Measurements from ENCODE around the gene ISL2. TPM values are rescaled to one million over a fixed set of nuclear protein-coding genes. Genes with fewer than 3 reads are reported as not detected.

Gene ISL2
- total RNA-seq, 1 donor from 2014 or later = 0.38 TPM

DNA sequence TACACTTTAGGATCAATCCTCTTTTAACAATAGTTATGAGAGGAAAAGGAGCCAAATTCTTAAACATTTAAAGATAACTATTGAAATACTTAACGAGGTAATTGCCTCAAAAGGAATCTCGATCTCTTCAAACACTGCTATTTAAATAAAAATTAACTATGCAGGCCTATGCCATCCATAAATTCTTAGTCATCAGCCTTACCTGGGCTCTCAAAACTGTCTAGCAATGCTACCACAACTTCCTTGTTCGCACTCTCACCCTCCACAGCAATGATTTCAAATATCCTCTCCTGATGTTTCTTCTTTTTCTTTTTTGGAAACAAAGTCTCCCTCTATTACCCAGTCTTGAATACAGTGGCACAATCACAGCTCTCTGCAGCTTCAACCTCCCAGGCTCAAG lies 37.6 kb upstream of the ISL2 start:
- TF ChIP-seq CTCF (IDR thresholded peaks at IDR 0.05) = no peak
- no peak overlapping the region for H3K4me3 ChIP-seq
- DNase-seq = no peak
- no peaks in the 10 kb centered on the region for H3K36me3 ChIP-seq
- no peaks in the 10 kb centered on the region for H3K9me3 ChIP-seq
- H3K27me3 ChIP-seq (ENCODE audit: low read depth) = no peaks in the 10 kb centered on the region
- peaks cover 14% of the 10 kb centered on the region for H3K4me1 ChIP-seq
- H3K27ac ChIP-seq = no peak overlapping the region
- intact Hi-C loops (cut with DNase I) = no loop called here
- no peak for ATAC-seq

DNA sequence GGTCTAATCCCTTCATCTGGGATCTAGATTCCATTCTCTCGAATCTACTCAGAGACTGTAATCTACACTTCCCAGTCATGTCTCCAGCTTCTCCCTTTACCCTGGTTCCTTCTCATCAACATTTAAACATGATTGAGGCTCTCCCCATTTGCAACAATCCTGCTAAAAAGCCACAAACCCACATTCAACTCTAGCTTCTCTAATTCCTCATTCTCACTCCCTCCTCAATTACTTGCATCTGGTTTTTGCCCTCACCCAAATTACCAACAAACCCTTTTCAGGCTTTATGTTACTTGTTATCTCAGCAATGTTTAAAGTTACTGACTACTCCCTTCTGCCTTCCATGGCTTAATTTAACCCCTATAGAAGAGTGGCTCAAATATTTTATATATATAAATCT lies 36.8 kb upstream of the ISL2 start:
- Histone ChIP-seq H3K27me3 (ENCODE audit: low read depth) (no peaks in the 10 kb centered on the region), H3K4me3 (no peak overlapping the region), H3K4me1 (peaks cover 14% of the 10 kb centered on the region), H3K36me3 (no peaks in the 10 kb centered on the region), H3K9me3 (no peaks in the 10 kb centered on the region), H3K27ac (no peak overlapping the region)
- no peak for TF ChIP-seq CTCF (IDR thresholded peaks at IDR 0.05)
- DNase-seq (no peak), ATAC-seq (no peak)
- intact Hi-C loops (cut with DNase I) = no loop called here

DNA sequence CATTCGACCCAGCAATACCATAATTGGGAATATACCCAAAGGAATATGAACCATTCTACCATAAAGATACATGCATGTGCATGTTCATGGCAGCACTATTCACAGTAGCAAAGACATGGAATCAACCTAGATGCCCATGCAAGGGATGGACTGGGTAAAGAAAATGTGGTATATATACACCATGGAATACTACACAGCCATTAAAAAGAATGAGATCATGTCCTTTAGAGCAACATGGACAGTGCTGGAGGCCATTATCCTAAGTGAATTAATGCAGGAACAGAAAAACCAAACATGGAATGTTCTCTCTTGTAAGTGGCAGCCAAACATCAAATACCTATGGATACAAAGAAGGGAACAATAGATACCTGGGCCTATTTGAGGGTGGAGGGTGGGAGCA lies 32.7 kb upstream of the ISL2 start:
- DNase-seq = no peak
- Histone ChIP-seq H3K27me3 (ENCODE audit: low read depth) (no peaks in the 10 kb centered on the region), H3K36me3 (no peaks in the 10 kb centered on the region), H3K4me1 (peaks cover 9% of the 10 kb centered on the region), H3K9me3 (no peaks in the 10 kb centered on the region), H3K27ac (no peak overlapping the region), H3K4me3 (no peak overlapping the region)
- no peak for TF ChIP-seq CTCF (IDR thresholded peaks at IDR 0.05)
- no peak for ATAC-seq
- intact Hi-C loops (cut with DNase I) = no loop called here

- Histone ChIP-seq H3K36me3 (no peaks in the 10 kb centered on the region), H3K9me3 (no peaks in the 10 kb centered on the region), H3K27ac (no peak overlapping the region), H3K4me1 (peaks cover 15% of the 10 kb centered on the region), H3K27me3 (ENCODE audit: low read depth) (no peaks in the 10 kb centered on the region), H3K4me3 (peak overlapping the region; percentile 73)
- intact Hi-C loops (cut with DNase I) = no loop called here
- TF ChIP-seq CTCF (IDR thresholded peaks at IDR 0.05) = no peak
- ATAC-seq (no peak), DNase-seq (no peak)
These were observed 26.8 kb upstream of the ISL2 start for GRCh38 chr15:76309601-76310330.

DNA sequence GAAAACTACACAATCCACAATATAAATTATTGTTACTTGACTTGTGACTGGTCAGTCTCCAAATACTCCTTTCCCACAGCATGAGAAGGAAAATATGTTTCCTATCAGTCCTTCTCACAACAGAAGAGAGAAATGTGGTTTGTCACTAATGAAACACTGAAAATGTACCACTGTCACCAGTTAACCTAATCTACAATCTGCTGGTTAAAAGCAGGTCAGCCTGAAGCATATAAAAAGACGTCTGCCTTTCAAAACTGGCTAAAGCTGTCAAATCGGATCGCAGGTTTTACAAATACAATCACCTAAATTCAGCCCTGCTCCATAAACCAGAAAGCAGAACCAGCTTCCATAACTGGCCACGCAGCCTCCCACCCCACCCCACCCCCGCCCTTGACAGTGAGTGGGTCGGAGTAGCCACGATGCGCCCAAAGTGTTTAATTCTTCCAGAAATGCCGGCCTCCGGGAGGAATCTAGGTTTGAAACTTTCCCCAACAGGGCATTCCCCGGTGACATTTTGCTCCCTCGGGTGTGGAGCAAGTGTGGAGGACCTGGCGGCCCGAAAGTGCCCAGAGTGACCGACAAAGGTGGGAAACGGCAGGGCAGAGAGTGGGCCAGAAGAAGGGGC lies 26.0 kb upstream of the ISL2 start:
- H3K27me3 ChIP-seq (ENCODE audit: low read depth) = no peaks in the 10 kb centered on the region
- no peaks in the 10 kb centered on the region for H3K9me3 ChIP-seq
- intact Hi-C loops (cut with DNase I) = no loop called here
- no peak for TF ChIP-seq CTCF (IDR thresholded peaks at IDR 0.05)
- H3K4me3 ChIP-seq = peak overlapping the region; percentile 73
- DNase-seq (no peak), ATAC-seq (peak; percentile 35 to 60)
- no peaks in the 10 kb centered on the region for H3K36me3 ChIP-seq
- H3K4me1 ChIP-seq = peaks cover 15% of the 10 kb centered on the region
- H3K27ac ChIP-seq = peak overlapping the region; percentile 86
